Suprapubic skin (tissue), 4 donors: ENCODE measurements around the gene IFT80. TPM values are rescaled to one million over a fixed set of nuclear protein-coding genes. Genes with fewer than 3 reads are reported as not detected.

ENCODE experiments used
- DNase-seq, 2 donors: peaks; one replicate each; pipeline ENCODE4 v3.0.0-alpha.2; 2019; ENCODE audit warnings: low spot score in 2 of 2
- H3K27ac ChIP-seq: fragments of 200-600 bp; sonication (generic); one replicate; pipeline ENCODE4 v1.5.1; 2019
- H3K27me3 ChIP-seq: fragments of 200-600 bp; sonication (generic); one replicate; pipeline ENCODE4 v1.5.1; 2019
- H3K36me3 ChIP-seq: fragments of 200-600 bp; sonication (generic); one replicate; pipeline ENCODE4 v1.5.1; 2019
- H3K4me1 ChIP-seq: fragments of 200-600 bp; sonication (generic); one replicate; pipeline ENCODE4 v1.5.1; 2019
- H3K4me3 ChIP-seq: fragments of 200-600 bp; sonication (generic); one replicate; pipeline ENCODE4 v1.5.1; 2019; ENCODE audit warnings: mild to moderate bottlenecking
- H3K9me3 ChIP-seq: fragments of 200-600 bp; sonication (generic); one replicate; pipeline ENCODE4 v1.5.1; 2019
- EP300 ChIP-seq: sonication (generic); formaldehyde crosslinking; IDR thresholded peaks from one replicate; pipeline ENCODE4 v1.6.1; 2017; ENCODE audit warnings: antibody characterized with exemption
- POLR2A ChIP-seq, 2 donors: fragments of 450-650 bp; IDR thresholded peaks; one replicate each; pipeline ENCODE4 v1.6.1; 2017; ENCODE audit warnings: antibody characterized with exemption in 2 of 2, mild to moderate bottlenecking in 2 of 2, moderate library complexity in 2 of 2
- POLR2AphosphoS5 ChIP-seq, 3 donors: sonication (generic); formaldehyde crosslinking; IDR thresholded peaks; one replicate each; pipeline ENCODE4 v1.6.1; 2017; ENCODE audit warnings: antibody characterized with exemption in 3 of 3
- WGBS: methylation state at CpG from one replicate; pipeline ENCODE4 v1.1.5; 2018; 5-methylcytosine and 5-hydroxymethylcytosine counted together
- total RNA-seq, 4 donors: library from RNA; depleted of rRNA; stranded (reverse); fragments of >200 nt; gene quantifications; one replicate each; pipeline ENCODE4 v1.1.0, GENCODE V29; 2016
- TF ChIP-seq, protein P1 (sequence below), 2 donors: fragments of 200-600 bp in 1 of 2; fragments of 450-650 bp in 1 of 2; sonication (generic) in 1 of 2; IDR thresholded peaks; one replicate each; pipeline ENCODE4 v1.5.1; 2016 to 2019; ENCODE audit warnings: antibody characterized with exemption in 2 of 2, mild to moderate bottlenecking in 1 of 2, moderate library complexity in 1 of 2

The IFT80 gene
- total RNA-seq: 10 to 100 TPM in 3 of 4 donors, 1 to 10 TPM in 1; 9.1 to 21.3 (median 17.2) TPM

DNA sequence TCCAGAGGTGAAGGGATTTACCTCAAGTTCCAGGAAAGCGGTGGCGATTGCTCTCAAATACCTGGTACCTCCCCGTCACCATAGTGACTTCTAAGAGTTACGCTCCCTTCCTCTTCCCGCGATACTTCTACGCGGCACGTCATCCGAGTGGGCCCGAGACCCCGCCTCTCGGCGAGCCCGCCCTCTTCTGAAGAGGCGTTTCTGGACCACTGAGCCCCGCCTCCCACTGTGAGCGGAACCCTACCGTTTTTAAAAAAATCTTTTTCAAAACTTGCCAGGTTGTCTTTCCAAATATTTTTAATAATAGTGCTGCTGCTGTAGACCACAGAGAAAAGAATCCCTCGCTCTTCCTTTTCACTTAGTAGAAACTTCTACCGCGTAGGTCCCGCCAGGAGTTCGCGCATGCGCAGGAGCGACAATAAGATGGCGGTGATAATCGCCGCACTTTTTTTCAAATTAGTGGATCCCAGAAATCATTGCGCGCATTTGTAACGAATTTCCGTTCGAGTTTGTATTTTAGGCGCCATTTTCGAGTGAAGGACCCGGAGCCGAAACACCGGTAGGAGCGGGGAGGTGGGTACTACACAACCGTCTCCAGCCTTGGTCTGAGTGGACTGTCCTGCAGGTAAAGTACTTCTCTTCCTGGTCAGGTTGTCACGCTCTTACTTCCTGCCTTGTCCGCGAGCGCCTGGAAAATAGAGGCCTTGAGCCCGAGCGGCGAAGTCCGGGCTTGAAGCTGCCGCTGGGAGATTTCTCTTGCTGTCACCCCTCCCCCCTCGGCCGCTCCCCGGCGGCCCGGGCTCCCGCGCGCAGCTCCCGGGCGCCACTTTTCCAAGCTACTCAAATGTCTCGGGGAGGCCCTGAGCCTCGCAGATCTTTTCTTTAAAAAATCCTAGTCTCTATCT is at the start of gene IFT80, which contains the start of gene SMC4:
IFT80 (minus strand) TSS at position 101 of the 905 bp plus-strand sequence. CDS start 14,625 bp downstream, outside the sequence.
SMC4 (plus strand) TSS at position 526 of the 905 bp plus-strand sequence. CDS start 1,177 bp downstream, outside the sequence.
- TF ChIP-seq POLR2A (IDR thresholded peaks at IDR 0.05) (peak in 1 of 2 donors; percentile 44), EP300 (no peak), POLR2AphosphoS5 (IDR thresholded peaks at IDR 0.05) (peak in 2 of 3 donors; percentile 52 to 68)
- TF ChIP-seq, protein P1, sequence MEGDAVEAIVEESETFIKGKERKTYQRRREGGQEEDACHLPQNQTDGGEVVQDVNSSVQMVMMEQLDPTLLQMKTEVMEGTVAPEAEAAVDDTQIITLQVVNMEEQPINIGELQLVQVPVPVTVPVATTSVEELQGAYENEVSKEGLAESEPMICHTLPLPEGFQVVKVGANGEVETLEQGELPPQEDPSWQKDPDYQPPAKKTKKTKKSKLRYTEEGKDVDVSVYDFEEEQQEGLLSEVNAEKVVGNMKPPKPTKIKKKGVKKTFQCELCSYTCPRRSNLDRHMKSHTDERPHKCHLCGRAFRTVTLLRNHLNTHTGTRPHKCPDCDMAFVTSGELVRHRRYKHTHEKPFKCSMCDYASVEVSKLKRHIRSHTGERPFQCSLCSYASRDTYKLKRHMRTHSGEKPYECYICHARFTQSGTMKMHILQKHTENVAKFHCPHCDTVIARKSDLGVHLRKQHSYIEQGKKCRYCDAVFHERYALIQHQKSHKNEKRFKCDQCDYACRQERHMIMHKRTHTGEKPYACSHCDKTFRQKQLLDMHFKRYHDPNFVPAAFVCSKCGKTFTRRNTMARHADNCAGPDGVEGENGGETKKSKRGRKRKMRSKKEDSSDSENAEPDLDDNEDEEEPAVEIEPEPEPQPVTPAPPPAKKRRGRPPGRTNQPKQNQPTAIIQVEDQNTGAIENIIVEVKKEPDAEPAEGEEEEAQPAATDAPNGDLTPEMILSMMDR (IDR thresholded peaks at IDR 0.05): no peak
- WGBS: under 1% methylated on average over 43 of the region's 63 CpGs

DNA sequence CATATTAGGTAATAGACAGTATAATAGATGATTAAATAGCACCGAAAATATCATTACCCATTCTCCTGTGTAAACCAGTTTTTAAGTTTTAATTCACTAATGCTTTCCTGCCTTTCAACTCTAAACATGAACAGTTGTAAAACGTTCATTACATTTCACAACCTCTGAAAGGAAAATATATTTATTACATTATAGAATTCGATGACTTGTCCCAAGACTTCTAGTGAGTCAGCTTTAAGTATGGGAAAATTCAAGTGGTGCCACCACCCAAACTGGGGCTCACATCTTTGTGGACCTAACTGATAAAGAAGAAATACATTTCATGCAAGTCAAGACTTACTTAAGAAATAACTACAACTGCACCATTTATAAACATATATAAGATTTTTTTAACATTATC is 48.5 kb upstream of the IFT80 start:
- no peak for DNase-seq
- 51% methylated on average over 3 of the region's 3 CpGs for WGBS
- H3K4me1 ChIP-seq: peaks cover 21% of the 10 kb centered on the region
- H3K9me3 ChIP-seq: no peaks in the 10 kb centered on the region
- H3K36me3 ChIP-seq: no peaks in the 10 kb centered on the region
- no peak overlapping the region for H3K4me3 ChIP-seq
- H3K27ac ChIP-seq: no peak overlapping the region
- H3K27me3 ChIP-seq: no peaks in the 10 kb centered on the region
- TF ChIP-seq EP300 (no peak), POLR2A (IDR thresholded peaks at IDR 0.05) (no peak), POLR2AphosphoS5 (IDR thresholded peaks at IDR 0.05) (no peak)
- TF ChIP-seq, protein P1 (IDR thresholded peaks at IDR 0.05): no peak

More for the DNA sequence above, at the start of gene IFT80, which contains the start of gene SMC4:
- Histone ChIP-seq H3K9me3 (no peaks in the 10 kb centered on the region), H3K4me1 (peaks cover 40% of the 10 kb centered on the region), H3K27ac (peak within 1 kb of the TSS; percentile 88), H3K27me3 (no peaks in the 10 kb centered on the region), H3K4me3 (peak within 1 kb of the TSS; percentile 68), H3K36me3 (no peaks in the 10 kb centered on the region)
- DNase-seq: peak; percentile 96 to 98

- H3K27me3 ChIP-seq: no peaks in the 10 kb centered on the region
- TF ChIP-seq POLR2A (IDR thresholded peaks at IDR 0.05): no peak
- no peak for TF ChIP-seq POLR2AphosphoS5 (IDR thresholded peaks at IDR 0.05)
- TF ChIP-seq, protein P1 (IDR thresholded peaks at IDR 0.05): no peak
- no peak for TF ChIP-seq EP300
- no peak for DNase-seq
- peaks cover 21% of the 10 kb centered on the region for H3K4me1 ChIP-seq
- H3K27ac ChIP-seq: no peak overlapping the region
- 97% methylated on average over 13 of the region's 13 CpGs for WGBS
- no peak overlapping the region for H3K4me3 ChIP-seq
- no peaks in the 10 kb centered on the region for H3K36me3 ChIP-seq
- H3K9me3 ChIP-seq: no peaks in the 10 kb centered on the region
These were observed 47.6 kb upstream of the IFT80 start for GRCh38 chr3:160446522-160447056.

- H3K36me3 ChIP-seq: no peaks in the 10 kb centered on the region
- no peak for TF ChIP-seq POLR2A (IDR thresholded peaks at IDR 0.05)
- TF ChIP-seq, protein P1 (IDR thresholded peaks at IDR 0.05): no peak
- TF ChIP-seq EP300: no peak
- no peak for TF ChIP-seq POLR2AphosphoS5 (IDR thresholded peaks at IDR 0.05)
- H3K9me3 ChIP-seq: no peaks in the 10 kb centered on the region
- H3K4me1 ChIP-seq: peaks cover 21% of the 10 kb centered on the region
- H3K27ac ChIP-seq: no peak overlapping the region
- WGBS: 95% methylated on average over 1 of the region's 1 CpG
- H3K4me3 ChIP-seq: no peak overlapping the region
- DNase-seq: no peak
- H3K27me3 ChIP-seq: no peaks in the 10 kb centered on the region
These were observed 46.8 kb upstream of the IFT80 start for GRCh38 chr3:160445854-160446253.

DNA sequence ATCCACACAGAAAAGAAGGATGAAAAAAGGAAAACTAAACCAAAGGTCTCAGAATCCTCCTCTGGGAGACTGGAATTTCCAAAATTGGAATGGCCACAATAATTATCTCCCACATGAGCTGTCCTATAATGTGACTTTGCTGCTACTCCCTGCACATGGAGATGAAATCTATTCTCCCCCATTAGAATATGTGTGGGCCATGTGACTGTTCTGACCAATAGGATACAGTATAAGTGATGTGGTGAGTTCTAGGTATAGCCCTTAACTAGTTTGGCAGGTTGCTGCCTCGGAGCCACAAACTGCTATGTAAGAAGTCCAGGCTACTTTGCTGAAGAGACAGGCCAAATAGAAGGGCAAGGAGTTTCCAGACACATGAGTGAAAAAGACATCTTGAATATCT is 45.4 kb upstream of the IFT80 start:
- DNase-seq: no peak
- Histone ChIP-seq H3K4me3 (no peak overlapping the region), H3K27me3 (no peaks in the 10 kb centered on the region), H3K9me3 (no peaks in the 10 kb centered on the region), H3K27ac (no peak overlapping the region), H3K36me3 (no peaks in the 10 kb centered on the region), H3K4me1 (peaks cover 12% of the 10 kb centered on the region)
- TF ChIP-seq, protein P1 (IDR thresholded peaks at IDR 0.05): no peak
- TF ChIP-seq POLR2AphosphoS5 (IDR thresholded peaks at IDR 0.05) (no peak), EP300 (no peak), POLR2A (IDR thresholded peaks at IDR 0.05) (no peak)
- WGBS: 82% methylated on average over 1 of the region's 1 CpG
